WTC11 (cell line): ENCODE results near the gene MAPK7. TPM values are rescaled to one million over a fixed set of nuclear protein-coding genes. Genes with fewer than 3 reads are reported as not detected.

Experiments
- ATAC-seq: fragments of 200-7000 bp; cut with Tn5 transposase; 2 replicates; pipeline ENCODE4 v1.10.0; 2021; ENCODE audit warnings: mild to moderate bottlenecking, moderate library complexity
- CTCF ChIA-PET: fragments of 300-600 bp; sonication (Branson Sonifier 250); formaldehyde crosslinking; loops from one replicate; lab custom pipeline; 2021; ENCODE audit warnings: antibody characterized with exemption; lab: Charles Lee
- POLR2A ChIA-PET: fragments of 350-600 bp; sonication (Branson Sonifier 250); formaldehyde crosslinking; loops from one replicate; lab custom pipeline; 2021; ENCODE audit warnings: antibody characterized with exemption; lab: Charles Lee
- DNase-seq: peaks from one replicate; pipeline ENCODE4 v3.0.0; 2021; ENCODE audit warnings: low spot score
- H3K27ac Mint-ChIP-seq: 2 replicates; pipeline ENCODE4 v1.8.0; 2021; ENCODE audit warnings: mixed read lengths
- H3K27me3 Mint-ChIP-seq: 2 replicates; pipeline ENCODE4 v1.8.0; 2021; ENCODE audit warnings: low read depth, mild to moderate bottlenecking, moderate library complexity, mixed read lengths
- H3K36me3 Mint-ChIP-seq: 2 replicates; pipeline ENCODE4 v1.8.0; 2021; ENCODE audit warnings: mixed read lengths
- H3K4me1 Mint-ChIP-seq: 2 replicates; pipeline ENCODE4 v1.8.0; 2022; ENCODE audit warnings: mixed read lengths
- H3K4me3 Mint-ChIP-seq: 2 replicates; pipeline ENCODE4 v1.8.0; 2021; ENCODE audit warnings: mild to moderate bottlenecking, moderate library complexity, mixed read lengths
- H3K9me3 Mint-ChIP-seq: 2 replicates; pipeline ENCODE4 v1.8.0; 2021; ENCODE audit warnings: mixed read lengths
- ATF2 ChIP-seq: sonication (generic); formaldehyde crosslinking; IDR thresholded peaks from 2 replicates; pipeline ENCODE4 v1.8.1; 2022; ENCODE audit warnings: low read depth, missing genetic modification reagents, borderline replicate concordance
- CREB1 ChIP-seq: sonication (generic); formaldehyde crosslinking; IDR thresholded peaks from 2 replicates; pipeline ENCODE4 v1.8.0; 2023; ENCODE audit warnings: mild to moderate bottlenecking, missing genetic modification reagents
- CTCF ChIP-seq: fragments of 200-600 bp; IDR thresholded peaks from 2 replicates; pipeline ENCODE4 v1.8.0; 2022; ENCODE audit warnings: antibody characterized with exemption
- EMX1 ChIP-seq: fragments of 250-450 bp; sonication (Bioruptor Pico); IDR thresholded peaks from 2 replicates; pipeline ENCODE4 v1.8.0; 2021; ENCODE audit warnings: mild to moderate bottlenecking
- ESRRA ChIP-seq: sonication (generic); formaldehyde crosslinking; IDR thresholded peaks from 2 replicates; pipeline ENCODE4 v1.8.1; 2022; ENCODE audit warnings: mild to moderate bottlenecking, missing genetic modification reagents, borderline replicate concordance
- FOXK1 ChIP-seq: sonication (generic); formaldehyde crosslinking; IDR thresholded peaks from 2 replicates; pipeline ENCODE4 v1.8.0; 2022; ENCODE audit warnings: mild to moderate bottlenecking, moderate library complexity, missing genetic modification reagents
- FOXP1 ChIP-seq: sonication (generic); formaldehyde crosslinking; IDR thresholded peaks from 2 replicates; pipeline ENCODE4 v1.8.0; 2022; ENCODE audit warnings: missing genetic modification reagents, mild to moderate bottlenecking, moderate library complexity, borderline replicate concordance
- GRHL2 ChIP-seq: fragments of 250-450 bp; sonication (Bioruptor Pico); IDR thresholded peaks from 2 replicates; pipeline ENCODE4 v1.8.0; 2022; ENCODE audit warnings: mild to moderate bottlenecking, moderate library complexity; ENCODE audit not compliant: insufficient replicate concordance, severe bottlenecking
- HMGXB4 ChIP-seq: sonication (generic); formaldehyde crosslinking; IDR thresholded peaks from 2 replicates; pipeline ENCODE4 v1.8.1; 2023; ENCODE audit warnings: mild to moderate bottlenecking, moderate library complexity, missing genetic modification reagents
- JAZF1 ChIP-seq: fragments of 250-450 bp; sonication (Bioruptor Pico); IDR thresholded peaks from 2 replicates; pipeline ENCODE4 v1.9.0; 2021; ENCODE audit warnings: moderate library complexity, mild to moderate bottlenecking, inconsistent platforms
- KAT7 ChIP-seq: sonication (generic); formaldehyde crosslinking; IDR thresholded peaks from 2 replicates; pipeline ENCODE4 v1.8.1; 2023; ENCODE audit warnings: missing genetic modification reagents, mild to moderate bottlenecking, borderline replicate concordance
- MAX ChIP-seq: sonication (generic); formaldehyde crosslinking; IDR thresholded peaks from 2 replicates; pipeline ENCODE4 v1.8.0; 2022; ENCODE audit warnings: mild to moderate bottlenecking, missing genetic modification reagents
- MXD4 ChIP-seq: fragments of 250-450 bp; sonication (Bioruptor Pico); IDR thresholded peaks from 2 replicates; pipeline ENCODE4 v1.8.0; 2021; ENCODE audit warnings: mild to moderate bottlenecking, moderate library complexity, borderline replicate concordance
- SP1 ChIP-seq: sonication (generic); formaldehyde crosslinking; conservative IDR thresholded peaks from 2 replicates; pipeline ENCODE4 v1.8.1; 2022; ENCODE audit warnings: missing genetic modification reagents
- ZNF263 ChIP-seq: sonication (generic); formaldehyde crosslinking; IDR thresholded peaks from 2 replicates; pipeline ENCODE4 v1.8.1; 2022; ENCODE audit warnings: low read depth, mild to moderate bottlenecking, moderate library complexity, missing genetic modification reagents
- ZNF512 ChIP-seq: sonication (generic); formaldehyde crosslinking; IDR thresholded peaks from 2 replicates; pipeline ENCODE4 v1.8.1; 2022; ENCODE audit warnings: missing genetic modification reagents, borderline replicate concordance
- total RNA-seq: library from RNA; stranded (reverse); gene quantifications from 3 replicates; pipeline ENCODE4 v1.2.3, GENCODE V29; 2021

Gene MAPK7
- total RNA-seq, 1 experiment from 2014 or later, result 38.5 TPM

GRCh38 chr17:19363460-19364035 is 14.8 kb upstream of the MAPK7 start:
- Mint-ChIP-seq H3K27me3 (no peaks in the 10 kb centered on the region), H3K9me3 (no peaks in the 10 kb centered on the region), H3K4me3 (peak overlapping the region; percentile 83), H3K4me1 (peaks cover 22% of the 10 kb centered on the region), H3K27ac (no peak overlapping the region; the same call in 1 of the 2 replicates)
- DNase-seq, result no peak
- TF ChIP-seq MXD4 (CRISPR knock-in tag), result no peak
- TF ChIP-seq CTCF, result no peak
- TF ChIP-seq FOXP1 (CRISPR knock-in tag), result no peak
- TF ChIP-seq ZNF263 (CRISPR knock-in tag), result no peak
- no peak for TF ChIP-seq KAT7
- no peak for TF ChIP-seq GRHL2 (CRISPR knock-in tag)
- no peak for TF ChIP-seq EMX1 (CRISPR knock-in tag)
- no peak for TF ChIP-seq ESRRA (CRISPR knock-in tag)
- TF ChIP-seq SP1 (CRISPR knock-in tag), result no peak
- no peak for TF ChIP-seq CREB1 (CRISPR knock-in tag)
- TF ChIP-seq HMGXB4 (CRISPR knock-in tag), result no peak
- TF ChIP-seq JAZF1, result no peak
- TF ChIP-seq FOXK1 (CRISPR knock-in tag), result no peak
- TF ChIP-seq MAX (CRISPR knock-in tag), result no peak
- TF ChIP-seq, all 79 proteins: peak for 0
- no peak for ATAC-seq
- H3K36me3 Mint-ChIP-seq, result peaks cover 10% of the 10 kb centered on the region
- POLR2A ChIA-PET, result interaction anchor here (0.9 to 1.8 kb wide), 4 partner anchors 14 to 381 kb away, joined by 3 to 14 read pairs (median 4); partner anchors contain the start of gene MAPK7
- CTCF ChIA-PET, result interaction anchor here (0.6 to 5.4 kb wide), 58 partner anchors 9 to 423 kb away, joined by 3 to 91 read pairs (median 5); partner anchors contain the start of genes ALDH3A2, MAPK7, MFAP4 and RNF112

GRCh38 chr17:19364699-19365498 is 13.4 kb upstream of the MAPK7 start:
- ChIA-PET CTCF (interaction anchor here (0.8 to 5.4 kb wide), 11 partner anchors 13 to 402 kb away, joined by 3 to 91 read pairs (median 10); partner anchors contain the start of genes MAPK7 and MFAP4), POLR2A (interaction anchor here (0.6 to 1.1 kb wide), 2 partner anchors 13 to 397 kb away, joined by 3 to 7 read pairs; partner anchors contain the start of gene MAPK7)

More at GRCh38 chr17:19364699-19365498, 13.4 kb upstream of the MAPK7 start:
- ATAC-seq (no peak), DNase-seq (no peak)
- Mint-ChIP-seq H3K27me3 (no peaks in the 10 kb centered on the region), H3K36me3 (0 out of 2 replicates have a peak, but pooled peaks cover 2% of the 10 kb centered on the region), H3K9me3 (no peaks in the 10 kb centered on the region), H3K4me3 (no peak overlapping the region), H3K4me1 (peaks cover 22% of the 10 kb centered on the region), H3K27ac (no peak overlapping the region)
- TF ChIP-seq ATF2 (CRISPR knock-in tag), result 0 out of 2 replicates have a peak, but pooled peaks have one; percentile 35
- no peak for TF ChIP-seq ZNF512 (CRISPR knock-in tag)
